CD4-positive, alpha-beta T cell (primary cell): ENCODE data around the gene PDE9A. TPM values are rescaled to one million over a fixed set of nuclear protein-coding genes. Genes with fewer than 3 reads are reported as not detected.

Experiments used
- ATAC-seq: fragments of 200-7000 bp; cut with Tn5 transposase; one replicate; pipeline ENCODE4 v1.10.0; 2022; ENCODE audit warnings: mild to moderate bottlenecking; ENCODE audit not compliant: poor library complexity
- CTCF ChIA-PET: fragments of 350-600 bp; sonication (Branson Sonifier 250); formaldehyde crosslinking; loops from one replicate; lab custom pipeline; 2021; ENCODE audit warnings: antibody characterized with exemption, inconsistent platforms; lab: Charles Lee
- POLR2A ChIA-PET: fragments of 350-600 bp; sonication (Branson Sonifier 250); formaldehyde crosslinking; loops from one replicate; lab custom pipeline; 2021; ENCODE audit warnings: antibody characterized with exemption, inconsistent platforms; lab: Charles Lee
- DNase-seq, 14 experiments: peaks; one replicate each; pipeline ENCODE4 v3.0.0-alpha.2; 2013 to 2020; ENCODE audit warnings: mixed read lengths in 2 of 14
- H3K27ac ChIP-seq, 2 donors: one replicate each; pipeline versions ENCODE4 v1.5.1 to v1.7.0; 2013; ENCODE audit warnings: low read length in 2 of 2, low read depth in 1 of 2, mild to moderate bottlenecking in 1 of 2
- H3K27me3 ChIP-seq, 2 experiments: 1 replicate in 1 of 2; 2 replicates in 1 of 2; pipeline versions ENCODE4 v1.6.1 to v1.7.0; 2013; ENCODE audit warnings: low read length in 2 of 2, control low read depth in 1 of 2, mild to moderate bottlenecking in 1 of 2, moderate library complexity in 1 of 2; ENCODE audit not compliant: insufficient read depth in 2 of 2, control insufficient read depth in 1 of 2
- H3K36me3 ChIP-seq: one replicate; pipeline ENCODE4 v1.6.1; 2013; ENCODE audit warnings: low read length, control low read depth; ENCODE audit not compliant: insufficient read depth
- H3K4me1 ChIP-seq: one replicate; pipeline ENCODE4 v1.6.1; 2013; ENCODE audit warnings: low read length, control low read depth; ENCODE audit not compliant: insufficient read depth
- H3K4me3 ChIP-seq: one replicate; pipeline ENCODE4 v1.5.1; 2013; ENCODE audit warnings: mild to moderate bottlenecking, low read length, moderate library complexity
- H3K9me3 ChIP-seq, 2 experiments: 1 replicate in 1 of 2; 2 replicates in 1 of 2; pipeline versions ENCODE4 v1.6.1 to v1.7.0; 2013; ENCODE audit warnings: low read length in 2 of 2, mild to moderate bottlenecking in 2 of 2, control low read depth in 1 of 2, moderate library complexity in 1 of 2; ENCODE audit not compliant: control insufficient read depth in 1 of 2, insufficient read depth in 1 of 2
- H3K27ac Mint-ChIP-seq: one replicate; pipeline ENCODE4 v1.8.0; 2020; ENCODE audit warnings: mixed read lengths
- H3K27me3 Mint-ChIP-seq: one replicate; pipeline ENCODE4 v1.8.0; 2021; ENCODE audit warnings: mixed read lengths
- H3K36me3 Mint-ChIP-seq: one replicate; pipeline ENCODE4 v1.8.0; 2021; ENCODE audit warnings: low read depth, mixed read lengths
- H3K4me1 Mint-ChIP-seq: one replicate; pipeline ENCODE4 v1.8.0; 2021; ENCODE audit warnings: low read depth, mixed read lengths
- H3K4me3 Mint-ChIP-seq: one replicate; pipeline ENCODE4 v1.8.0; 2020; ENCODE audit warnings: mild to moderate bottlenecking, mixed read lengths
- H3K9me3 Mint-ChIP-seq: one replicate; pipeline ENCODE4 v1.8.0; 2020; ENCODE audit warnings: mixed read lengths
- intact Hi-C, 2 experiments: fragments of 100-400 bp; cut with DNase I in 1 of 2; cut with micrococcal nuclease in 1 of 2; formaldehyde crosslinking; loops; one replicate each; pipeline versions ENCODE4 v1.15.1 to v1.9.0; 2023 to 2025; cut with DNase I, micrococcal nuclease
- total RNA-seq, 174 experiments: library from RNA in 2 of 174; stranded (reverse) in 2 of 174; gene quantifications; one replicate each; pipeline ENCODE4 v1.2.3 and lab custom pipeline; 2021 to 2026
- TF ChIP-seq, protein P1 (sequence below): fragments of 200-600 bp; IDR thresholded peaks from one replicate; pipeline ENCODE4 v1.8.0; 2022; ENCODE audit warnings: antibody characterized with exemption, mild to moderate bottlenecking

Gene PDE9A
- total RNA-seq, 2 experiments from 2014 or later = 12.6 to 13.2 TPM

GRCh38 chr21:42673633-42674328 lies 20.4 kb downstream of the PDE9A start:
- no peak overlapping the region for H3K4me3 Mint-ChIP-seq
- peaks cover 14% of the 10 kb centered on the region for H3K4me1 ChIP-seq
- POLR2A ChIA-PET = no interaction called here
- no peaks in the 10 kb centered on the region for H3K9me3 Mint-ChIP-seq
- CTCF ChIA-PET = no interaction called here
- intact Hi-C loops = no loop called here
- peaks cover 4% of the 10 kb centered on the region for H3K36me3 Mint-ChIP-seq
- TF ChIP-seq, protein P1, sequence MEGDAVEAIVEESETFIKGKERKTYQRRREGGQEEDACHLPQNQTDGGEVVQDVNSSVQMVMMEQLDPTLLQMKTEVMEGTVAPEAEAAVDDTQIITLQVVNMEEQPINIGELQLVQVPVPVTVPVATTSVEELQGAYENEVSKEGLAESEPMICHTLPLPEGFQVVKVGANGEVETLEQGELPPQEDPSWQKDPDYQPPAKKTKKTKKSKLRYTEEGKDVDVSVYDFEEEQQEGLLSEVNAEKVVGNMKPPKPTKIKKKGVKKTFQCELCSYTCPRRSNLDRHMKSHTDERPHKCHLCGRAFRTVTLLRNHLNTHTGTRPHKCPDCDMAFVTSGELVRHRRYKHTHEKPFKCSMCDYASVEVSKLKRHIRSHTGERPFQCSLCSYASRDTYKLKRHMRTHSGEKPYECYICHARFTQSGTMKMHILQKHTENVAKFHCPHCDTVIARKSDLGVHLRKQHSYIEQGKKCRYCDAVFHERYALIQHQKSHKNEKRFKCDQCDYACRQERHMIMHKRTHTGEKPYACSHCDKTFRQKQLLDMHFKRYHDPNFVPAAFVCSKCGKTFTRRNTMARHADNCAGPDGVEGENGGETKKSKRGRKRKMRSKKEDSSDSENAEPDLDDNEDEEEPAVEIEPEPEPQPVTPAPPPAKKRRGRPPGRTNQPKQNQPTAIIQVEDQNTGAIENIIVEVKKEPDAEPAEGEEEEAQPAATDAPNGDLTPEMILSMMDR = no peak
- no peak for DNase-seq
- H3K9me3 ChIP-seq = no peaks in the 10 kb centered on the region
- no peaks in the 10 kb centered on the region for H3K27me3 Mint-ChIP-seq
- H3K4me3 ChIP-seq = no peak overlapping the region
- H3K27me3 ChIP-seq = no peaks in the 10 kb centered on the region
- no peak for ATAC-seq
- no peak overlapping the region for H3K27ac ChIP-seq
- peaks cover 14% of the 10 kb centered on the region for H3K4me1 Mint-ChIP-seq
- no peaks in the 10 kb centered on the region for H3K36me3 ChIP-seq
- H3K27ac Mint-ChIP-seq = no peak overlapping the region

- H3K9me3 ChIP-seq = no peaks in the 10 kb centered on the region
- Mint-ChIP-seq H3K4me1 (peaks cover 14% of the 10 kb centered on the region), H3K27ac (no peak overlapping the region), H3K4me3 (no peak overlapping the region), H3K27me3 (no peaks in the 10 kb centered on the region), H3K9me3 (no peaks in the 10 kb centered on the region), H3K36me3 (peaks cover 4% of the 10 kb centered on the region)
- TF ChIP-seq, protein P1 = no peak
- H3K27ac ChIP-seq = no peak overlapping the region
- no peaks in the 10 kb centered on the region for H3K36me3 ChIP-seq
- H3K4me3 ChIP-seq = no peak overlapping the region
- H3K27me3 ChIP-seq = no peaks in the 10 kb centered on the region
- peaks cover 14% of the 10 kb centered on the region for H3K4me1 ChIP-seq
- no peak for DNase-seq
- CTCF ChIA-PET = no interaction called here
- POLR2A ChIA-PET = no interaction called here
- no peak for ATAC-seq
- intact Hi-C loops = no loop called here
Measured at GRCh38 chr21:42674351-42674940, 21.0 kb downstream of the PDE9A start.

DNA sequence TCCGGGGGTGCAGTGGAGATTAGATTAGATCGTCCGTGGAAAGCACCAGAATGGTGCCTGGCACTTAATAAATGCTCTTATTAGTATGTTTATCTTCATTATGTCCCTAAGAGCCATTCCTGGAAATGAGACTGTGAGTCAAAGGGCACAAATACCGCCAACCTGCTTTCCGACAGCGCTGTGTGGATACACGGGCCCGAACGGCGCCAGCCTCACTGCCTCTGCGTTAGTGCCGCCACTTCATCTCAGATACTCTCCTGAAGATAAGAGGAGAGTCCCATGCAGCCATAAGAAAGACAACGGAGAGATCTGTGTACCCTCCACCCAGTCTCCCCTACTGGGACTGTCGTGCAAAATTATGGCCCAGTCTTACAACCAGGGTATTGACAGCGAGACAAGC lies 22.0 kb downstream of the PDE9A start:
- ATAC-seq (no peak), DNase-seq (no peak)
- Mint-ChIP-seq H3K4me3 (no peak overlapping the region), H3K9me3 (no peaks in the 10 kb centered on the region), H3K36me3 (peaks cover 4% of the 10 kb centered on the region), H3K4me1 (peaks cover 14% of the 10 kb centered on the region), H3K27me3 (no peaks in the 10 kb centered on the region), H3K27ac (no peak overlapping the region)
- POLR2A ChIA-PET = no interaction called here
- TF ChIP-seq, protein P1 = no peak
- intact Hi-C loops = no loop called here
- no peak overlapping the region for H3K4me3 ChIP-seq
- H3K27ac ChIP-seq = no peak overlapping the region
- no peaks in the 10 kb centered on the region for H3K27me3 ChIP-seq
- peaks cover 17% of the 10 kb centered on the region for H3K4me1 ChIP-seq
- no peaks in the 10 kb centered on the region for H3K36me3 ChIP-seq
- no peaks in the 10 kb centered on the region for H3K9me3 ChIP-seq
- CTCF ChIA-PET = no interaction called here
